ENCODE data around the gene DNAH2. TPM values are rescaled to one million over a fixed set of nuclear protein-coding genes. Genes with fewer than 3 reads are reported as not detected.

Gene DNAH2
- total RNA-seq, 4 donors from 2014 or later = under 0.01 to 0.22 (median 0.20) TPM; not detected in 1

- TF ChIP-seq POLR2A (IDR thresholded peaks at IDR 0.05) (no peak), CTCF (IDR thresholded peaks at IDR 0.05) (no peak)
- no peak overlapping the region for H3K4me3 ChIP-seq (replicated peaks in 1 of 3)
- H3K27ac ChIP-seq = no peak overlapping the region
- DNase-seq = no peak
- 84 to 85% methylated on average over 10 of the region's 10 CpGs for WGBS, 2 donors
- intact Hi-C loops (cut with DNase I) = loop anchor here (10.0 kb wide), 1 partner anchor 252 kb away; no protein-coding TSS in a partner anchor
- H3K27me3 ChIP-seq = no peaks in the 10 kb centered on the region
- H3K9me3 ChIP-seq = no peaks in the 10 kb centered on the region
- peaks cover 0 to 7% of the 10 kb centered on the region in 2 donors for H3K4me1 ChIP-seq
- H3K36me3 ChIP-seq = no peaks in the 10 kb centered on the region
These were observed 25.2 kb downstream of the DNAH2 start for GRCh38 chr17:7742729-7743128.

- intact Hi-C loops (cut with DNase I) = loop anchor here (10.0 kb wide), 1 partner anchor 250 kb away; no protein-coding TSS in a partner anchor
- H3K4me1 ChIP-seq = peaks cover 0 to 7% of the 10 kb centered on the region in 2 donors
- WGBS, 2 donors = 65 to 67% methylated on average over 8 of the region's 8 CpGs
- H3K9me3 ChIP-seq = no peaks in the 10 kb centered on the region
- TF ChIP-seq CTCF (IDR thresholded peaks at IDR 0.05) (no peak), POLR2A (IDR thresholded peaks at IDR 0.05) (no peak)
- H3K4me3 ChIP-seq (replicated peaks in 1 of 3) = no peak overlapping the region
- H3K36me3 ChIP-seq = no peaks in the 10 kb centered on the region
- DNase-seq = no peak
- no peak overlapping the region for H3K27ac ChIP-seq
- no peaks in the 10 kb centered on the region for H3K27me3 ChIP-seq
These were observed 26.9 kb downstream of the DNAH2 start for GRCh38 chr17:7744416-7744815.

- WGBS, 2 donors = 74 to 80% methylated on average over 7 of the region's 7 CpGs
- no peaks in the 10 kb centered on the region for H3K4me1 ChIP-seq
- H3K9me3 ChIP-seq = no peaks in the 10 kb centered on the region
- no peaks in the 10 kb centered on the region for H3K27me3 ChIP-seq
- intact Hi-C loops (cut with DNase I) = loop anchor here (10.0 kb wide), 1 partner anchor 249 kb away; no protein-coding TSS in a partner anchor
- TF ChIP-seq POLR2A (IDR thresholded peaks at IDR 0.05) (no peak), CTCF (IDR thresholded peaks at IDR 0.05) (no peak)
- DNase-seq = no peak
- no peaks in the 10 kb centered on the region for H3K36me3 ChIP-seq
- no peak overlapping the region for H3K4me3 ChIP-seq (replicated peaks in 1 of 3)
- H3K27ac ChIP-seq = no peak overlapping the region
These were observed 28.4 kb downstream of the DNAH2 start for GRCh38 chr17:7745748-7746470.

GRCh38 chr17:7747635-7748071 lies 30.1 kb downstream of the DNAH2 start:
- intact Hi-C loops (cut with DNase I) = loop anchor here (10.0 kb wide), 1 partner anchor 247 kb away; no protein-coding TSS in a partner anchor
- Histone ChIP-seq H3K27me3 (no peaks in the 10 kb centered on the region), H3K27ac (no peak overlapping the region)

More at GRCh38 chr17:7747635-7748071, 30.1 kb downstream of the DNAH2 start:
- Histone ChIP-seq H3K4me3 (replicated peaks in 1 of 3) (no peak overlapping the region), H3K9me3 (no peaks in the 10 kb centered on the region), H3K4me1 (no peaks in the 10 kb centered on the region), H3K36me3 (no peaks in the 10 kb centered on the region)
- WGBS, 2 donors = 66 to 67% methylated on average over 4 of the region's 4 CpGs
- no peak for DNase-seq
- no peak for TF ChIP-seq CTCF (IDR thresholded peaks at IDR 0.05)
- no peak for TF ChIP-seq POLR2A (IDR thresholded peaks at IDR 0.05)
